ENCODE results near the gene GTF2A2.

DNA sequence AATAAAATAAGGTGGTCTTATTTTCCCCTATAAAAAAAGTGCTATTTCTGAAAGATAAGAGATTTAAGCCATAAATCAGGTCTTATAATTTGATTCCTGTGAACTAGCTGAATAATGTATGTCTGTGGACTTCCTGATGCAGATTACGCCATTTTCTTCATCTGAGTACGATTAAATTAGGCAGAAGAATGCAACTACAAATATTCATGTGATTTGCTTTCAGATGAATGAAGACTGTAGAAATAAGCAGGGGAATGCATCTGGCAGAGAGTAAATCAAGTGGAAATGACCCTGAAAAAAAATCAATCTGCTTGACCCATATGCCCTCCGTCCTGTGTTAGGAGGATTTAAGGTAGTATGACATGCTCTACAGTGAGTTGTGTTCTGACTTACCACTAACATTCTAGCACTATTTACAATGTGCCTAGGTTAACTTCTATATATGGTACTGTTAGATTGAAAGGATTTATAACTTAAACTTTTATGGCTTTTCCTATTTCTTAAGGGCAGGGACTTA is 17.1 kb upstream of the GTF2A2 start:
- TF ChIP-seq POLR2A (IDR thresholded peaks at IDR 0.05), result no peak
- TF ChIP-seq, protein P1, sequence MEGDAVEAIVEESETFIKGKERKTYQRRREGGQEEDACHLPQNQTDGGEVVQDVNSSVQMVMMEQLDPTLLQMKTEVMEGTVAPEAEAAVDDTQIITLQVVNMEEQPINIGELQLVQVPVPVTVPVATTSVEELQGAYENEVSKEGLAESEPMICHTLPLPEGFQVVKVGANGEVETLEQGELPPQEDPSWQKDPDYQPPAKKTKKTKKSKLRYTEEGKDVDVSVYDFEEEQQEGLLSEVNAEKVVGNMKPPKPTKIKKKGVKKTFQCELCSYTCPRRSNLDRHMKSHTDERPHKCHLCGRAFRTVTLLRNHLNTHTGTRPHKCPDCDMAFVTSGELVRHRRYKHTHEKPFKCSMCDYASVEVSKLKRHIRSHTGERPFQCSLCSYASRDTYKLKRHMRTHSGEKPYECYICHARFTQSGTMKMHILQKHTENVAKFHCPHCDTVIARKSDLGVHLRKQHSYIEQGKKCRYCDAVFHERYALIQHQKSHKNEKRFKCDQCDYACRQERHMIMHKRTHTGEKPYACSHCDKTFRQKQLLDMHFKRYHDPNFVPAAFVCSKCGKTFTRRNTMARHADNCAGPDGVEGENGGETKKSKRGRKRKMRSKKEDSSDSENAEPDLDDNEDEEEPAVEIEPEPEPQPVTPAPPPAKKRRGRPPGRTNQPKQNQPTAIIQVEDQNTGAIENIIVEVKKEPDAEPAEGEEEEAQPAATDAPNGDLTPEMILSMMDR (IDR thresholded peaks at IDR 0.05), result no peak
